ENCODE data around the gene FAM181A.

FAM181A gene

GRCh38 chr14:93927800-93928145, 629 bp downstream of the FAM181A start:
- Histone ChIP-seq H3F3A (ENCODE audit: insufficient read depth) (no peaks in the 10 kb centered on the region), H3K36me3 (ENCODE audit: low read length) (no peaks in the 10 kb centered on the region), H2AFZ (ENCODE audit: low read depth, low read length, severe bottlenecking) (no peak overlapping the region), H3K79me2 (ENCODE audit: insufficient read depth, low read length) (no peaks in the 10 kb centered on the region), H3K27ac (ENCODE audit: low read depth, low read length) (no peak overlapping the region), H3K4me2 (ENCODE audit: low read depth, low read length, poor library complexity, severe bottlenecking) (no peak overlapping the region), H3K9ac (ENCODE audit: low read length) (no peak overlapping the region), H4K20me1 (ENCODE audit: low read depth, low read length) (no peaks in the 10 kb centered on the region), H3K9me2 (replicated peaks; ENCODE audit: insufficient read depth, low read length) (no peaks in the 10 kb centered on the region), H3K27me3 (ENCODE audit: low read length) (no peaks in the 10 kb centered on the region), H3K4me3 (ENCODE audit: insufficient read depth, low read length, poor library complexity, severe bottlenecking) (no peak overlapping the region), H3K9me3 (ENCODE audit: insufficient read depth, low read length) (no peaks in the 10 kb centered on the region)
- TF ChIP-seq CTCF (IDR thresholded peaks at IDR 0.05; ENCODE audit: insufficient read depth, low read length, poor library complexity, severe bottlenecking) (no peak), EZH2phosphoT487 (conservative IDR thresholded peaks at IDR 0.05; ENCODE audit: low read length) (no peak)

- Histone ChIP-seq H3K79me2 (ENCODE audit: insufficient read depth, low read length) (no peaks in the 10 kb centered on the region), H3K9me2 (replicated peaks; ENCODE audit: insufficient read depth, low read length) (no peaks in the 10 kb centered on the region), H2AFZ (ENCODE audit: low read depth, low read length, severe bottlenecking) (no peak overlapping the region), H4K20me1 (ENCODE audit: low read depth, low read length) (no peaks in the 10 kb centered on the region), H3K36me3 (ENCODE audit: low read length) (no peaks in the 10 kb centered on the region), H3K9ac (ENCODE audit: low read length) (no peak overlapping the region), H3K27me3 (ENCODE audit: low read length) (no peaks in the 10 kb centered on the region), H3K4me3 (ENCODE audit: insufficient read depth, low read length, poor library complexity, severe bottlenecking) (no peak overlapping the region), H3F3A (ENCODE audit: insufficient read depth) (no peaks in the 10 kb centered on the region), H3K9me3 (ENCODE audit: insufficient read depth, low read length) (no peaks in the 10 kb centered on the region), H3K27ac (ENCODE audit: low read depth, low read length) (no peak overlapping the region), H3K4me2 (ENCODE audit: low read depth, low read length, poor library complexity, severe bottlenecking) (no peak overlapping the region)
- no peak for TF ChIP-seq EZH2phosphoT487 (conservative IDR thresholded peaks at IDR 0.05; ENCODE audit: low read length)
- no peak for TF ChIP-seq CTCF (IDR thresholded peaks at IDR 0.05; ENCODE audit: insufficient read depth, low read length, poor library complexity, severe bottlenecking)
Observed at GRCh38 chr14:93928184-93929047, 1.3 kb downstream of the FAM181A start.

- no peaks in the 10 kb centered on the region for H3K27me3 ChIP-seq (ENCODE audit: low read length)
- no peak overlapping the region for H3K4me3 ChIP-seq (ENCODE audit: insufficient read depth, low read length, poor library complexity, severe bottlenecking)
Observed at GRCh38 chr14:93929048-93929535, 1.9 kb downstream of the FAM181A start.

More at GRCh38 chr14:93929048-93929535, 1.9 kb downstream of the FAM181A start:
- H3K9me2 ChIP-seq (replicated peaks; ENCODE audit: insufficient read depth, low read length): no peaks in the 10 kb centered on the region
- no peak overlapping the region for H3K27ac ChIP-seq (ENCODE audit: low read depth, low read length)
- H4K20me1 ChIP-seq (ENCODE audit: low read depth, low read length): no peaks in the 10 kb centered on the region
- TF ChIP-seq CTCF (IDR thresholded peaks at IDR 0.05; ENCODE audit: insufficient read depth, low read length, poor library complexity, severe bottlenecking): no peak
- TF ChIP-seq EZH2phosphoT487 (conservative IDR thresholded peaks at IDR 0.05; ENCODE audit: low read length): no peak
- H3K9ac ChIP-seq (ENCODE audit: low read length): no peak overlapping the region
- no peaks in the 10 kb centered on the region for H3F3A ChIP-seq (ENCODE audit: insufficient read depth)
- H3K36me3 ChIP-seq (ENCODE audit: low read length): no peaks in the 10 kb centered on the region
- no peak overlapping the region for H3K4me2 ChIP-seq (ENCODE audit: low read depth, low read length, poor library complexity, severe bottlenecking)
- no peaks in the 10 kb centered on the region for H3K79me2 ChIP-seq (ENCODE audit: insufficient read depth, low read length)
- H2AFZ ChIP-seq (ENCODE audit: low read depth, low read length, severe bottlenecking): no peak overlapping the region
- H3K9me3 ChIP-seq (ENCODE audit: insufficient read depth, low read length): no peaks in the 10 kb centered on the region
